GM19372 (cell line): ENCODE results near the gene MPHOSPH8.
"Not testable (repeated sequence)": the region's sequence is repeated elsewhere in the genome, so short reads cannot be mapped to it uniquely, and the experiment has no call there.

ENCODE experiments used
- ATAC-seq: cut with Tn5 transposase; IDR thresholded peaks from one replicate; pipeline ENCODE4 v1.9.1; 2021; ENCODE audit warnings: mild to moderate bottlenecking, low read depth, moderate library complexity; ENCODE audit not compliant: unreplicated experiment

Gene MPHOSPH8

GRCh38 chr13:19632915-19633478, 462 bp upstream of the MPHOSPH8 start:
- no peak for ATAC-seq

GRCh38 chr13:19634256-19634740, 839 bp downstream of the MPHOSPH8 start:
- ATAC-seq = no peak

GRCh38 chr13:19635926-19636325, 2.5 kb downstream of the MPHOSPH8 start:
- ATAC-seq = not testable (repeated sequence)

- ATAC-seq = no peak
Observed at GRCh38 chr13:19643652-19644051, 10.2 kb downstream of the MPHOSPH8 start.

- ATAC-seq = no peak
Observed at GRCh38 chr13:19645000-19645399, 11.5 kb downstream of the MPHOSPH8 start.

- ATAC-seq = no peak
Observed at GRCh38 chr13:19646063-19646462, 12.6 kb downstream of the MPHOSPH8 start.

GRCh38 chr13:19650742-19651141, 17.3 kb downstream of the MPHOSPH8 start:
- ATAC-seq = no peak

- ATAC-seq = no peak
Observed at GRCh38 chr13:19657872-19658591, 24.6 kb downstream of the MPHOSPH8 start.

GRCh38 chr13:19658831-19659230, 25.4 kb downstream of the MPHOSPH8 start:
- no peak for ATAC-seq

- no peak for ATAC-seq
Observed at GRCh38 chr13:19661126-19661525, 27.7 kb downstream of the MPHOSPH8 start.

GRCh38 chr13:19661561-19661960, 28.1 kb downstream of the MPHOSPH8 start:
- no peak for ATAC-seq

GRCh38 chr13:19663416-19663979, 30.0 kb downstream of the MPHOSPH8 start:
- no peak for ATAC-seq

GRCh38 chr13:19664481-19665230, 31.2 kb downstream of the MPHOSPH8 start:
- ATAC-seq = no peak

GRCh38 chr13:19665427-19665859, 32.0 kb downstream of the MPHOSPH8 start:
- no peak for ATAC-seq

- no peak for ATAC-seq
Observed at GRCh38 chr13:19668778-19669177, 35.3 kb downstream of the MPHOSPH8 start.

- ATAC-seq = no peak
Observed at GRCh38 chr13:19670147-19670546, 36.7 kb downstream of the MPHOSPH8 start.

- ATAC-seq = no peak
Observed at GRCh38 chr13:19672990-19673389, 39.5 kb downstream of the MPHOSPH8 start.

GRCh38 chr13:19673473-19674430, 40.3 kb downstream of the MPHOSPH8 start:
- ATAC-seq = no peak

GRCh38 chr13:19674898-19675297, 41.4 kb downstream of the MPHOSPH8 start:
- no peak for ATAC-seq

GRCh38 chr13:19676168-19676567, 42.7 kb downstream of the MPHOSPH8 start:
- no peak for ATAC-seq
